GM18907 (cell line): ENCODE results near the gene ACER3.
A peak's percentile ranks its signal among the peaks of the same experiment; 100 is the strongest.
"Not testable (repeated sequence)": the region's sequence is repeated elsewhere in the genome, so short reads cannot be mapped to it uniquely, and the experiment has no call there.

Experiments used
- ATAC-seq: cut with Tn5 transposase; IDR thresholded peaks from one replicate; pipeline ENCODE4 v1.9.1; 2021; ENCODE audit warnings: mild to moderate bottlenecking, moderate library complexity; ENCODE audit not compliant: unreplicated experiment

The ACER3 gene

DNA sequence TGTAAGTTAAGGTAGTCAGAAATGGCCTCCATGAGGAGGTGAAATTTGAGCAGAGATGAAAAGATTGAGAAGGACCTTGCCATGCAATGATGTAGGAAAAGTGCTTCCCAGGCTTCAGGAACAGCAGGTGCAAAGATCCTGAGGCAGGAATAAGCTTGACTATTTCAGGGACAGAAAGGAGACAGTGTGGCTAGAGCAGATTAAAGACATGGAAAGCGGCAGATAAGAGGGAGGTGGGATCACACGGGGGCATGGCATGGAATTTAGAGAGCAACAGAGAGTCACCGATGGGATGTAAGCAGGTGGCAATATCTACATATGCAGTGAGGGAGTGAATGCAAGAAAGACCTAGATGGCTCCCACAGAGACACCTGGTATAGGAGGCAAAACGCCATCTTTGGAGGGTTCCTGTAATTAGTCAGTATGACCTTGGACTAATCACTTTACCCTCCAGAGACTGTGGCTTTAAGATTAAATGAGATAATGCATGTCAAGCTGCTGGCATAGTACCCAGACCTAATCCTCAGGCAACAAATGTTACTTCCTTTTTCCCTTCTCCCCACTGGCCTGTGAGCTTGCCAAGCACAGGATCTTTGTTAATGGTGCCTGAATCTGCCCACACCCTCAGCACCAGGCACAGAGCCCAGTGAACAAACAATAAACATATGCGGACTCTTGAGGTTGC, 24.6 kb upstream of the ACER3 start:
- ATAC-seq = no peak

GRCh38 chr11:76836613-76837291, 24.0 kb upstream of the ACER3 start:
- ATAC-seq = no peak

- ATAC-seq = no peak
Measured at GRCh38 chr11:76837696-76838677, 22.7 kb upstream of the ACER3 start.

- no peak for ATAC-seq
Measured at GRCh38 chr11:76838678-76839068, 22.0 kb upstream of the ACER3 start.

GRCh38 chr11:76839311-76839710, 21.4 kb upstream of the ACER3 start:
- ATAC-seq = no peak

DNA sequence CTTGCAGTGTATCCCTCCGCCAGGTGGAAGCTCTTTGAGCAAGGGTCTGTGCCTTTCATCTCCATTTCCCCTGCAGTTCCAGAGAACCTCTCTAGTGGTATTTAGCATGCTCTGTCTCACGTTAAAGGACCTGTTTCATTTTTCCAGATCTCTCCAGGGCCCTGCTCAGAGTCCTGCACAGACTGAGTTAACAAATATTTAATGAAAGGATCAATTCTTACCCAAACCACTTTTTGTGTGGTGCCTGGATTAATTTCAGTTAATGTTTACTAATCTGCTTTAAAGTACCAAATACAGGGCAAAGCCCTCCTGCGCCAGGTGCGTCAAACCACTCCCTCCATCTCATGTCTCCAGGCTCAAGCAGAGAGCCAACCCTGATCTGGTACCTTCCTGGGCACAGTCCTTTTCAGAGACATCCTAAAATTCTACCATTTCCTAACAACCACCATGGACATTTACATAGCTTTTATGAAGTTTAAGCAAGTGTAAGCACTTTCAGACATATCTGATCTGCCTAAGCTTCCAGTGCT, 18.7 kb upstream of the ACER3 start:
- no peak for ATAC-seq

GRCh38 chr11:76843907-76844306, 16.8 kb upstream of the ACER3 start:
- no peak for ATAC-seq

GRCh38 chr11:76844511-76844910, 16.2 kb upstream of the ACER3 start:
- ATAC-seq = no peak

DNA sequence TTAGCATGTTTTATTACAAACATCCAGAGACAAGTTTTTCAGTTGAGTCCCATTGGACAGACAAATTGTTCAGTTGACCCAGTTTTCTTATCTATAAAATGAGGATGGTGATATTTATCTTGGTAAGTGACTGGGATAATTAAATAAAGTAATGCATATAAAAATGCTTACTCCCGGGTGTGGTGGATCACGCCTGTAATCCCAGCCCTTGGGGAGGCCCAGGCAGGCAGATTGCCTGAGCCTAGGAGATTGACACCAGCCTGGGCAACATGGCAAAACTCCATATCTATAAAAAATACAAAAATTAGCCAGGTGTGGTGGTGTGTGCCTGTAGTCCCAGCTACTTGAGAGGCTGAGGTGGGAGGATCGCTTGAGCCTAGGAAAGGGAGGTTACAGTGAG, 15.6 kb upstream of the ACER3 start:
- ATAC-seq = no peak

DNA sequence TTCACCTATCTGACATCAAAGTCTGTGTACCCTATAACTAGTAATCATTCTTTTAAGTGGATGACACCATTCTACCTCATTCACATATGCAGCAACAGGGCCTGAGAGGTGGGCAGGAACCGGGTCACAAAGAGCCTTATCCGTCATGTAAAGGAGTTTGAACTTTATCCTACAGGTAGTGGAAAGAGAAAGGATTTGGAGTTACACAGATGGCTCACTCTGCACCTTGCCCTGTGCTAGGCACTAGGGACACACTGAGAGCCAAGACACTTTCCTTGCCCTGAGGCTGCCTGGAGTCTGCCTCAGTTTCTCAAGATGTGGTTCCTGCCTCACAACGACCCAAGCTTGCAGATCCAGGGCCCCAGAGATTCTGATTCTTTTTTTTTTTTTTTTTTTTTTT, 14.3 kb upstream of the ACER3 start:
- ATAC-seq = no peak

- no peak for ATAC-seq
Measured at GRCh38 chr11:76849376-76849775, 11.3 kb upstream of the ACER3 start.

- no peak for ATAC-seq
Measured at GRCh38 chr11:76850130-76850529, 10.6 kb upstream of the ACER3 start.

GRCh38 chr11:76850815-76851214, 9.9 kb upstream of the ACER3 start:
- ATAC-seq = no peak

DNA sequence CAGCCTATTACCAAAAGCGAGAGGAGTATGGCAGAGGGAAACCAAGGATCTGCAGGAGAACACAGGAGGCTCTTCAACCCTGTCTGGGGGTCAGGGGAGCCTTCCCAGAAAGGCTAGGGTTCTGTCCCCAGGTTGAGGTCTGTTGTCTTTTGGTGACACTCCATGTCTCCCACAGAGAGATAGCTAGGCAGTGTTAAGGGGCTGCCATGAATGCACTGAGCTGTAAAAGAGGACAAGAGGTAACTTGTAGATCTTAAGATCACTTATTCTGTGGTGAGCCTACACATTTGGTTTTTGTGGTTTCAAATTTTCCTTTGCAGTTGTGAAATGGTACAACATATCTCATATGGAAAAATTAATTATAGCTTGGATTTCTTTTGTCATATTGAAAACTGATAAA, 6.0 kb upstream of the ACER3 start:
- no peak for ATAC-seq

DNA sequence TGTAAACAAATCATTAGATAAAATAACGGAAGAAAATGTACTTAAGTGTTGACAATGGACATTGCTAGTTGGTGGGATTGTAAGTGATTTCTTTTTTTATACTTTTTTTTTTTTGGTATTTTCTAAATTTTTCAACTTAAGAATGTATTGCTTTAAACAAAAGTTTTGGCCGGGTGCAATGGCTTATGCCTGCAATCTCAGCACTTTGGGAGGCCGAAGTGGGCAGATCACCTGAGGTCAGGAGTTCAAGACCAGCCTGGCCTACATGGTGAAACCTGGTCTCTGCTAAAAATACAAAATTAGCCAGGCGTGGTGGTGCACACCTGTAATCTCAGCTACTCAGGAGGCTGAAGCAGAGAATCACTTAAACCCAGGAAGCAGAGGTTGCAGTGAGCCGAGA, 5.0 kb upstream of the ACER3 start:
- ATAC-seq = not testable (repeated sequence)

DNA sequence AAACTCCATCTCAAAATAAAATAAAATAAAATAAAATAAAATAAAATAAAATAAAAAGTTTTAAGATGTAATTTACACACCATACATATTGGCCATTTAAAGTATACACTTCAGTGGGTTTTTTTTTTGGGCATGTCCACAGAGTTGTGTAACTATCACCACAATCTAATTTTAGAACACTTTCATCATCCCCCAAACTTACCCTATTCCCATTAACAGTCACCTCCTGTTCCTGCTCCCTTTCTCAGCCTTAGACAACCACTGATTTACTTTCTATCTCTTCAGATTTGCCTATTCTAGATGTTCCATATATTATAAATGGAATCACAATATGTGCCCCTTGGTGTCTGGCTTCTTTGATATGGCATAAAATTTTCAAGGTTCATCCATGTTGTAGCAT, 4.6 kb upstream of the ACER3 start:
- ATAC-seq = no peak

DNA sequence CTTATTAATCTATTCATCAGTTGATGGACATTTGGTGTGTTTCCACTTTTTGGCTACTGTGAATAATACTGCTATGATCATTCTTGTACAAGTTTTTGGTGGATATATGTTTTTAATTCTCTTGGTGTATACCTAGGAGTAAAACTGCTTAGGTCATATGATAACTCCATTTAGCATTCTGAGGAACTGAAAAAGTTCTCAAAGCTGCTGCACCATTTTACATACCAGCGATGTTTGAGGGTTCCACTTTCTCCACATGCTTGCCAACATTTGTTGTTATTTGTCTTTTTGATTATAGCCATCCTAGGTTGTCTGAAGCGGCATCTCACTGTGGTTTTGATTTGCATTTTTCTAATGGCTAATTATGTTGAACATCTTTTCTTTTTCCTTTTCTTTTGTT, 4.1 kb upstream of the ACER3 start:
- ATAC-seq = no peak

DNA sequence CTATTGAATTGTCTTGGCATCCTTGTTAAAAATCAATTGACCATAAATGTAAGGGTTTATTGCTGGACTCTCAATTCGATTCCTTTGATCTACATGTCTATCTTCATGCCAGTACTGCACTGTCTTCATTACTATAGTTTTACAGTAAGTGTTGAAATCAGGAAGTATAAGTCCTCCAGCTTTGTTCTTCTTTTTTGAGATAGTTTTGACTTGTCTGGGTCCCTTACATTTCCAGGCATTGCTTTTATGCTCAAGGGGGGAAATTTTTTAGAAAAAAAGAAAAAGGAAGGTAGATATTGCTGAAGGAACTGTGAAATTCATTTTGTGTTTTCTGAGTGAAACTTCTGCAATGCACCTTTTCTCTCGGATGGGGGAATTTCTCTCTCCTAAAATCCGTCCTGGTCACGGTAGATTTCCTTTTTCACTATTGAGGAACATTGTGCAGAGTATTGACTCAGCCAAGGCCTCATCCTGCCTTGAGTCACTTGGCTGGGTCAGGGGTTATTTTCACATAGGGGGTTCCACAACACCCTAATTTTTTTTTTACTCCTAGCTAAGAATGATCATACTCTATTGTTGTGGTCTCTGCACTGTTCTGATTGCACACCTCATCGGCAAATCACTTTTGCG, 2.8 kb upstream of the ACER3 start:
- ATAC-seq = no peak

- no peak for ATAC-seq
Measured at GRCh38 chr11:76859708-76860227, 950 bp upstream of the ACER3 start.

DNA sequence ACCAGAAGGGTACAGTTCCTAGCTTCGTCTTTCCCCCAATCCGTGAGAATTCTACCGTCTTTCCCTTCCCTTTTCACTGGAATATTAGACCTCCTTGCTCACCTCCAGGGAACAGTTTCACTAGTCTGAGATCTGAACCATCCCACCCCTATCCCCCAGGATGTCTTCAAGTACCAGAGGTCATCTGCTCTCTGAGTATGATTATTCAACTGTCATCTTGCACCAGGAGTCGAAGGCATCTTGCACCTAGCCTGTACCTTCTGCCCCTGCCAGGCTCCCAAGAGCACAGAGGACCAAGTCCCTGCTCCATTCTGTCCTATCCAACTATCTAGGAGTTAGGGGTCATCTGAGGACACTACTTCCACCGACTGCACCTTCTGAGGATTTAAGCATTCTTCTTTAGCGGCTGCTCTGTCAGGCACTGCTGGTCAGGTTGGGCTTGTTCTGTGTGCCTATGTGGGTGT, 804 bp downstream of the ACER3 start:
- ATAC-seq = peak; percentile 4

GRCh38 chr11:76862794-76863193, 2.1 kb downstream of the ACER3 start:
- ATAC-seq = not testable (repeated sequence)
